K562 (cell line): ENCODE results near the gene GOLPH3L. TPM values are rescaled to one million over a fixed set of nuclear protein-coding genes. Genes with fewer than 3 reads are reported as not detected.

Experiments used
- ARHGAP35 ChIP-seq: fragments of 450-650 bp; IDR thresholded peaks from 2 replicates; pipeline ENCODE4 v1.6.1; 2018; ENCODE audit not compliant: partially characterized antibody
- ARID1B ChIP-seq: fragments of 450-650 bp; IDR thresholded peaks from 2 replicates; pipeline ENCODE4 v1.6.1; 2016; ENCODE audit warnings: antibody characterized with exemption, mild to moderate bottlenecking, inconsistent platforms
- ATF7 ChIP-seq: fragments of 450-650 bp; IDR thresholded peaks from 2 replicates; pipeline ENCODE4 v1.7.1; 2014; ENCODE audit warnings: mild to moderate bottlenecking, moderate library complexity
- DNMT1 ChIP-seq: fragments of 450-650 bp; IDR thresholded peaks from 2 replicates; pipeline ENCODE4 v1.6.1; 2016; ENCODE audit warnings: antibody characterized with exemption, mild to moderate bottlenecking
- EHMT2 ChIP-seq: fragments of 450-650 bp; IDR thresholded peaks from 2 replicates; pipeline ENCODE4 v1.6.1; 2018; ENCODE audit warnings: antibody characterized with exemption
- FUS ChIP-seq: fragments of 200-400 bp; formaldehyde crosslinking; optimal IDR thresholded peaks from 2 replicates; pipeline ENCODE3; 2017; ENCODE audit warnings: low read depth, low read length
- GTF3C2 ChIP-seq: IDR thresholded peaks from 3 replicates; pipeline ENCODE4 v1.6.1; 2011; ENCODE audit warnings: borderline replicate concordance, mild to moderate bottlenecking, moderate library complexity; ENCODE audit not compliant: insufficient read length; ENCODE audit errors: extremely low read depth
- MAFG ChIP-seq: fragments of 450-650 bp; conservative IDR thresholded peaks from 2 replicates; pipeline ENCODE4 v1.6.1; 2016; ENCODE audit warnings: missing genetic modification characterization, missing compliant biosample characterization
- MAFK ChIP-seq: IDR thresholded peaks from 2 replicates; pipeline ENCODE4 v1.6.1; 2011; ENCODE audit warnings: low read length, improper control_type of control experiment
- MXI1 ChIP-seq: IDR thresholded peaks from 2 replicates; pipeline ENCODE4 v1.6.1; 2011; ENCODE audit warnings: low read depth, mild to moderate bottlenecking, improper control_type of control experiment, low read length
- NFATC3 ChIP-seq: fragments of 450-650 bp; IDR thresholded peaks from 2 replicates; pipeline ENCODE4 v1.6.1; 2017; ENCODE audit warnings: mild to moderate bottlenecking
- NRF1 ChIP-seq, 2 experiments: fragments of 450-650 bp; IDR thresholded peaks in 1 of 2; conservative IDR thresholded peaks in 1 of 2; 2 replicates each; pipeline ENCODE4 v1.6.1; 2014; ENCODE audit warnings: mild to moderate bottlenecking in 2 of 2
- RUNX1 ChIP-seq: sonication (generic); IDR thresholded peaks from 2 replicates; pipeline ENCODE4 v1.6.1; 2016; ENCODE audit warnings: antibody characterized with exemption, low read depth
- SAFB ChIP-seq: fragments of 200-400 bp; formaldehyde crosslinking; IDR thresholded peaks from 2 replicates; pipeline ENCODE4 v1.6.1; 2017; ENCODE audit warnings: low read depth, low read length, borderline replicate concordance
- SIN3A ChIP-seq, 2 experiments: fragments of 150-350 bp in 1 of 2; IDR thresholded peaks; 2 replicates each; pipeline ENCODE4 v1.6.1; 2011 to 2016; ENCODE audit warnings: borderline replicate concordance in 2 of 2, low read depth in 2 of 2, low read length in 2 of 2, mild to moderate bottlenecking in 2 of 2, moderate library complexity in 2 of 2; ENCODE audit not compliant: control insufficient read depth in 1 of 2
- SMAD1 ChIP-seq: fragments of 150-350 bp; IDR thresholded peaks from 2 replicates; pipeline ENCODE4 v1.6.1; 2014; ENCODE audit warnings: low read length, low read depth; ENCODE audit not compliant: partially characterized antibody
- SREBF2 ChIP-seq: sonication (generic); formaldehyde crosslinking; IDR thresholded peaks from 2 replicates; pipeline ENCODE4 v1.4.0; 2020; ENCODE audit warnings: mild to moderate bottlenecking, missing genetic modification reagents
- SRSF7 ChIP-seq: fragments of 200-400 bp; formaldehyde crosslinking; optimal IDR thresholded peaks from 2 replicates; pipeline ENCODE3; 2017; ENCODE audit warnings: mild to moderate bottlenecking, low read depth, low read length
- STAT5A ChIP-seq: IDR thresholded peaks from 2 replicates; pipeline ENCODE4 v1.6.1; 2012; ENCODE audit warnings: low read length, inconsistent platforms, borderline replicate concordance
- VEZF1 ChIP-seq: fragments of 200-800 bp; sonication (Bioruptor generic); IDR thresholded peaks from 2 replicates; pipeline ENCODE4 v1.6.1; 2017; ENCODE audit warnings: missing genetic modification characterization, missing compliant biosample characterization
- ZC3H8 ChIP-seq: fragments of 450-650 bp; IDR thresholded peaks from 2 replicates; pipeline ENCODE4 v1.6.1; 2017
- ZHX1 ChIP-seq: fragments of 150-350 bp; conservative IDR thresholded peaks from 2 replicates; pipeline ENCODE4 v1.6.1; 2014; ENCODE audit warnings: low read length
- ZNF217 ChIP-seq: sonication (generic); formaldehyde crosslinking; IDR thresholded peaks from 2 replicates; pipeline ENCODE4 v1.8.0; 2022; ENCODE audit warnings: mild to moderate bottlenecking, missing genetic modification reagents
- polyA plus RNA-seq, 8 experiments: library from polyadenylated mRNA; depleted of rRNA in 4 of 8; stranded (reverse) in 5 of 8; unstranded in 3 of 8; fragments of >200 nt; fragmentation: Nextera tagmentation in 2 of 8; fragmentation: Illumina TruSeq in 1 of 8; extraction: Ambion mirVana in 2 of 8; extraction: Trizol in 1 of 8; gene quantifications; 2 replicates each; pipeline versions ENCODE4 v1.2.1 to v1.2.3, GENCODE V29; 2011 to 2014; ENCODE audit warnings: inconsistent platforms in 1 of 8, missing spikeins in 1 of 8
- total RNA-seq, 7 experiments: library from RNA; depleted of rRNA in 6 of 7; stranded (reverse); fragments of >200 nt in 6 of 7; fragmentation: Illumina TruSeq in 2 of 7; extraction: Trizol in 2 of 7; gene quantifications; 2 replicates each; pipeline versions ENCODE4 v1.2.1 to v1.2.3, GENCODE V29; 2011 to 2021; ENCODE audit warnings: low replicate concordance in 1 of 7

The GOLPH3L gene
- total and polyA plus RNA-seq, 9 of the 15 experiments (the other 6 are each of a cell fraction or from before 2014, with no cell fraction given), result 8.1 to 42.1 (median 21.6) TPM

GRCh38 chr1:150613061-150613920, 83.7 kb downstream of the GOLPH3L start (continued):
- TF ChIP-seq ARHGAP35 (no peak), MAFK (peak; percentile 70), ATF7 (peak; percentile 79), MAFG (tag) (peak; percentile 80), NRF1 (conservative IDR thresholded peaks at IDR 0.05 in 1 of 2, IDR thresholded peaks at IDR 0.05 in 1 of 2) (peak in 1 of 2 experiments; percentile 40; a peak in 1 of 4 replicates), ZHX1 (no peak), GTF3C2 (no peak), FUS (no peak), SMAD1 (no peak), STAT5A (no peak), SIN3A (IDR thresholded peaks at IDR 0.05; ENCODE audit: borderline replicate concordance in 2 of 2, control insufficient read depth in 1 of 2, low read depth in 2 of 2, low read length in 2 of 2) (no peak), SAFB (no peak), ZNF217 (CRISPR knock-in tag) (no peak), MXI1 (no peak), ARID1B (peak; percentile 91), DNMT1 (no peak), ZC3H8 (no peak), EHMT2 (peak; percentile 30; the same call in 1 of the 2 replicates), SRSF7 (no peak), VEZF1 (CRISPR knock-in tag) (peak; percentile 34; the same call in 1 of the 2 replicates), NFATC3 (peak; percentile 82; the same call in 1 of the 2 replicates), SREBF2 (CRISPR knock-in tag) (no peak), RUNX1 (no peak)
